ENCODE results near the gene RFX4.

The RFX4 gene

GRCh38 chr12:106600503-106600902, 17.7 kb downstream of the RFX4 start:
- Histone ChIP-seq H3K4me3 (replicated peaks; ENCODE audit: insufficient read depth, low read length) (no peak overlapping the region), H3K27me3 (ENCODE audit: insufficient read depth, poor library complexity, severe bottlenecking) (no peaks in the 10 kb centered on the region)
- TF ChIP-seq REST (IDR thresholded peaks at IDR 0.05; ENCODE audit: insufficient replicate concordance, low read depth) (no peak), GABPA (IDR thresholded peaks at IDR 0.05; ENCODE audit: low read depth) (no peak), POLR2AphosphoS5 (IDR thresholded peaks at IDR 0.05; ENCODE audit: low read depth) (no peak), CTCF (IDR thresholded peaks at IDR 0.05; ENCODE audit: insufficient read depth, low read length) (no peak), SPI1 (IDR thresholded peaks at IDR 0.05; ENCODE audit: borderline replicate concordance, low read depth) (no peak)

GRCh38 chr12:106601031-106601430, 18.2 kb downstream of the RFX4 start:
- no peak for DNase-seq (ENCODE audit: low read depth in 1 of 2, low spot score in 1 of 2)
- TF ChIP-seq POLR2AphosphoS5 (IDR thresholded peaks at IDR 0.05; ENCODE audit: low read depth) = no peak
- no peak for TF ChIP-seq REST (IDR thresholded peaks at IDR 0.05; ENCODE audit: insufficient replicate concordance, low read depth)
- H3K4me3 ChIP-seq (replicated peaks; ENCODE audit: insufficient read depth, low read length) = no peak overlapping the region

More at GRCh38 chr12:106600503-106600902, 17.7 kb downstream of the RFX4 start:
- no peak for DNase-seq (ENCODE audit: low read depth in 1 of 2, low spot score in 1 of 2)
- no peak overlapping the region for H3K27ac ChIP-seq (replicated peaks)

GRCh38 chr12:106601496-106601895, 18.7 kb downstream of the RFX4 start:
- Histone ChIP-seq H3K27me3 (ENCODE audit: insufficient read depth, poor library complexity, severe bottlenecking) (no peaks in the 10 kb centered on the region), H3K4me3 (replicated peaks; ENCODE audit: insufficient read depth, low read length) (no peak overlapping the region), H3K27ac (replicated peaks) (no peak overlapping the region)
- DNase-seq (ENCODE audit: low read depth in 1 of 2, low spot score in 1 of 2) = no peak
- TF ChIP-seq GABPA (IDR thresholded peaks at IDR 0.05; ENCODE audit: low read depth) (no peak), REST (IDR thresholded peaks at IDR 0.05; ENCODE audit: insufficient replicate concordance, low read depth) (no peak), CTCF (IDR thresholded peaks at IDR 0.05; ENCODE audit: insufficient read depth, low read length) (no peak), SPI1 (IDR thresholded peaks at IDR 0.05; ENCODE audit: borderline replicate concordance, low read depth) (no peak), POLR2AphosphoS5 (IDR thresholded peaks at IDR 0.05; ENCODE audit: low read depth) (no peak)

More at GRCh38 chr12:106601031-106601430, 18.2 kb downstream of the RFX4 start:
- H3K27me3 ChIP-seq (ENCODE audit: insufficient read depth, poor library complexity, severe bottlenecking) = no peaks in the 10 kb centered on the region
- H3K27ac ChIP-seq (replicated peaks) = no peak overlapping the region

Measured in HL-60 (cell line).